T-helper 9 cell (primary cell): ENCODE results near the gene TBC1D23.
A peak's percentile ranks its signal among the peaks of the same experiment; 100 is the strongest.
"Not testable (repeated sequence)": the region's sequence is repeated elsewhere in the genome, so short reads cannot be mapped to it uniquely, and the experiment has no call there.

Source experiments
- DNase-seq: peaks from one replicate; pipeline ENCODE4 v3.0.0-alpha.2; 2020
- total RNA-seq, 2 donors: gene quantifications; one replicate each; lab custom pipeline; 2026; lab: John Stamatoyannopoulos, UW

The TBC1D23 gene
- 33.1 to 67.8 reads per million in 2 donors for total RNA-seq

DNA sequence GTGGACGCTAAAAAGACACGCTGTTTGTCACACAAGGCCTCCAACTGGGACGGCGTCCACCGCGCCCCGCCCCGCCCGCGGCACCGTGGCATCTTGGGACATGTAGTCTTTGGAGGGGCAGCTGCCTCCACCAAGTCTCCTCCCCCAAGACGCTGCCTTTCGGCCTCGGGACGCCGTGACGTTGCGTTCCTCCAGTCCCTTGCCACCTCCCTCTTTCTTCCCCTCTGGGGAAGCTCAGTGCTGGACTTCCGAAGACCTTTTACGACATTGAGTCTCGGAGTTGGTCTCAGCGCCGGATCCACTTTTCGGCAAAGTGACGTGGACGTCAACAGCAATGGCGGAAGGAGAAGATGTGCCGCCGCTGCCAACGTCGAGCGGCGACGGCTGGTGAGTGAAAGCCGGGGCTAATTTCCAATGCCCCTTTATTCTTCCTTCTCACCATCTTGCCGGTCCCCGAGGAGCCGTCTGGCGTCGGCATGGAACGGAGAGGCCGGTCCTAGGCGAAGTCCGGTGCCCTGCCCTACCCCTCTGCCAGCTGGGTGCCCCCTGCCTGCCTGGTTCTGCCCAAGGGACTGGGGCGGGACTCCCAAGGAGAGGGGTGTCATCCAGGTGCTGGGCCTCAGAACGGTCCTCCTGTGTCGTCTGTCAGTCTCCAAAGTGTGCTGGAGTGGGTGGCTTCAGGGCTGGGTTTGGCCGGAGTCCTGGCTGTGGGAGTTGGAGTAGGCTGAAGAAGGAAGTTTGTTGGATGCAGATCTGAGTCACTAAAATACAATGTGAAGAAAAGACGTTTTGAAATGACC, at the start of gene TBC1D23:
TBC1D23 (plus strand) TSS at position 308 of the 800 bp plus-strand sequence; CDS start at position 335, 27 bp downstream.
- DNase-seq, result peak; percentile 93

DNA sequence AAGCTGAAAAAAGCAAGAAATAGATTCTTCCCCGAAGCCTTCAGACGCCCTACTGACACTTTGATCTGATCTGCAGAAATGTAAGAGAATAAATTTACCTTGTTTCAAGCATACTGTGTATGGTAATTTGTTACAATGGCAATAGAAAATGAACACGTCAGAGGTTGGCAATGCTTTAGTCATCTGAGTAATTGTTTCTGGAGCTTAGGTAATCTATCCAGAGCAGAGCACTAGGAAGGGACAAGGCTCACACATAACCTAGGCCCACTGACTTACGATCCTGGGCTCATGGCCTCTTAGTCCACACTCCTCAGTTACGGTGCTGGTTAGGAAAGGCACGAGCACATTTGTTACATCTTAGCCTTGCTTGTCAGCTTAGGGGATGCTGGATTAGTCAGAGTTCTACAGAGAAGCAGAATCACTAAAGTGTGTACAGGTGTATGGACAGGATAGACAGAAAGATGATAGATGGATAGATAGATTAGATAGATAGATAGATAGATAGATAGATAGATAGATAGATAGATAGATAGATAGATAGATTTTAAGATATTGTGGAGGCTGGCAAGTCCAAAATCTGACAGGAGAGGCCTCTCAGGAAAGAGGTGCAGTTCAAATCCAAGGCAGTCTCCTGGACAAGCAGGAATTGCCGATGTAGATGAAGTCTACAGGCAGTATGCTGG, 46.8 kb upstream of the TBC1D23 start:
- no peak for DNase-seq

- no peak for DNase-seq
Observed at GRCh38 chr3:100214574-100214964, 46.2 kb upstream of the TBC1D23 start.

DNA sequence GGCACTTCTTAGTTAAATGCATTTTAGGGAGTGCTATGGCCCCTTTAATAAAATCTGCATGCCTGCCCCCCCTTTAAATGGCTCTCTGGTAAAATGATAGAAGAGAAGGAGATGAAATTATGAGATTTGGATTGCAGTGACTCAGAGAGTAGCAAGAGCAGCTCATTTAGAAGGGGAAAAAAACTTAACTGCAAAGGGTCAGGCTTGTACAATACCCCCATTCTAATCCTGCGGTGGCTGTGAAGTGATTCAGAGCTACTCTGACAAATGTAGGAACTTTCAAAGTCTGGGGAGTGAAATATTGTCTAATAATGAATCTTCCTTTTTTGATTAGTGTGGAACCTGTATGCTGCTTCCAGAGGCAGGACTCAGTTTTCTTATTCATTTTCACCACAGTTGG, 44.1 kb upstream of the TBC1D23 start:
- DNase-seq, result no peak

GRCh38 chr3:100221159-100221558, 39.6 kb upstream of the TBC1D23 start:
- no peak for DNase-seq

DNA sequence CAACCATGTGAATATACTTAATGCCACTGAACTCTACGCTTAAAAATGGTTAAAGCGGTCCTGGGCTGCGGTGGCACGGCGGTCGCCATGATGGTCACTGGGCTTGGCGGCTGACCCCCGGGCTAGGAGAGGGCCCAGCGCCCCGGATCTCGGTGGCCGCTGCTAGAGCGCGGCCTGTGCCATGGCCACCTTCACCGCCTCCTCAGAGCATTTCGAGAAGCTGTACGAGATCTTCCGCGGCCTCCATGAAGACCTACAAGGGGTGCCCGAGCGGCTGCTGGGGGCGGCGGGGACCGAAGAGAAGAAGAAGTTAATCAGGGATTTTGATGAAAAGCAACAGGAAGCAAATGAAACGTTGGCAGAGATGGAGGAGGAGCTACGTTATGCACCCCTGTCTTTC, 35.6 kb upstream of the TBC1D23 start:
- DNase-seq, result no peak

- DNase-seq, result no peak
Observed at GRCh38 chr3:100225883-100226282, 34.9 kb upstream of the TBC1D23 start.

GRCh38 chr3:100226712-100227429, 33.9 kb upstream of the TBC1D23 start:
- no peak for DNase-seq

- no peak for DNase-seq
Observed at GRCh38 chr3:100227511-100227921, 33.3 kb upstream of the TBC1D23 start.

DNA sequence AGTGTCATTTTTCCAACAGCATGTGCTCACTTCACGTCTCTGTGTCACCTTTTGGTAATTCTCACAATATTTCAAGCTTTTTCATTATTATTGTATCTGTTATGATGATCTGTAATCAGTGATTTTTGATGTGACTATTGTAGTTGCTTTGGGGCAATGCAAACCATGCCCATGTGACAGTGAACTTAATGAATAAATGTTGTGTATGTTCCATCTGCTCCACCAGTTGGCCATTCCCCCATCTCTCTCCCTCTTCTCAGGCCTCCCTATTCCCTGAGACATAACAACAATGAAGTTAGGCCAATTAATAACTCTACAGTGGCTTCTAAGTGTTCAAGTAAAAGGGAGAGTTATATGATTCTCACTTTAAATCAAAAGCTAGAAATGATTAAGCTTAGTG, 32.5 kb upstream of the TBC1D23 start:
- DNase-seq, result no peak

GRCh38 chr3:100229188-100229587, 31.6 kb upstream of the TBC1D23 start:
- not testable (repeated sequence) for DNase-seq

GRCh38 chr3:100230710-100231109, 30.1 kb upstream of the TBC1D23 start:
- no peak for DNase-seq

DNA sequence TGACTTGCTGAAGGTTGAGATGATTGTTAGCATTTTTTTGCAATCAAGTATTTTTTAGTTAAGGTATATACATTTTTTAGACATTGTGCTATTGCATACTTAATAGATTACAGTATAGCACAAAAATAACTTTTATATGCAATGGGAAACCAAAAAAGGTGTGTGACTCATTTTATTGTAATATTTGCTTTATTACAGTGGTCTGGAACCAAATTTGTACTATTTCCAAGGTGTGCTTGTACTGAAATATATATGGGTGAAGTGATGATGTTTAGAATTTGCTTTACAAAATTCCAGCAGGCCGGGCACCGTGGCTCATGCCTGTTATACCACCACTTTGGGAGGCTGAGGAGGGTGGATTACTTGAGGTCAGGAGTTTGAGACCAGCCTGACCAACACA, 29.1 kb upstream of the TBC1D23 start:
- no peak for DNase-seq

GRCh38 chr3:100234364-100234763, 26.4 kb upstream of the TBC1D23 start:
- no peak for DNase-seq

GRCh38 chr3:100238599-100238998, 22.2 kb upstream of the TBC1D23 start:
- no peak for DNase-seq

DNA sequence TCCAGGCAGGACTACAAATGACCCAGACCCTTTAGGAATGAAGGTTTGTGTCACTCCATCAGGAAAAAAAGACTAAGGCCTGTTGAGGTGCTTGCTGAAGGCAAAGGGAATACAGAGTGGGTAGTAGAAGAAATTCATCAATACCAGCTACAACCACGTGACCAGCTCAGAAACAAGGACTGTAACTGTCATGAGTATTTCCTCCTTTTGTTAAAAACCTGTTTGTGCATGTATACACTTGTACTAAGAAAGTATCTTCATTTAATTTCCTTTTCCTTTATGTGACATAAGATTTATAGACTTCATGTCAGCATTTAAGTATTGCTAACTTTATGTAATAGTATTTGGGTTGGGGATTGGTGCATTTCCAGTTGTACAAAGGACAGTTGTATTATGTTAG, 18.3 kb upstream of the TBC1D23 start:
- DNase-seq, result not testable (repeated sequence)

- no peak for DNase-seq
Observed at GRCh38 chr3:100244264-100244663, 16.5 kb upstream of the TBC1D23 start.

- DNase-seq, result no peak
Observed at GRCh38 chr3:100245136-100245535, 15.7 kb upstream of the TBC1D23 start.

DNA sequence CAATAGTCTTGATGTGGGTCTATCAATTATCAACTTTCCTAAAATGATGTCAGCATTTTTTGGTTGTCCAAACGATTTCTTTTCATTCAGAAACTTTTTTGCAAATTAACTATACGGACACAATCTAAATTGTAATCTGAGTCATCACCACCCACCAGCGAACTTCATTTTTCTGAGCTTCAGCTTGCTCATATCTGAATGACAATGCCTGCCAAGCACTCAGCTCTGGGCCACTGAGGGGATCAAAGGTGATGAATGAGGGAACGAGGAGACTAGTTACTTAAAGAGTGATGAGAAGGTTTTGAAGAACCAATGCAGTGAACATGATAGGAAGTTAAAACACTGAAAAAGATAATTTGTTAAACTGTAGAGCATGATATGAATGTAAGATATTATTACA, 14.9 kb upstream of the TBC1D23 start:
- DNase-seq, result no peak

DNA sequence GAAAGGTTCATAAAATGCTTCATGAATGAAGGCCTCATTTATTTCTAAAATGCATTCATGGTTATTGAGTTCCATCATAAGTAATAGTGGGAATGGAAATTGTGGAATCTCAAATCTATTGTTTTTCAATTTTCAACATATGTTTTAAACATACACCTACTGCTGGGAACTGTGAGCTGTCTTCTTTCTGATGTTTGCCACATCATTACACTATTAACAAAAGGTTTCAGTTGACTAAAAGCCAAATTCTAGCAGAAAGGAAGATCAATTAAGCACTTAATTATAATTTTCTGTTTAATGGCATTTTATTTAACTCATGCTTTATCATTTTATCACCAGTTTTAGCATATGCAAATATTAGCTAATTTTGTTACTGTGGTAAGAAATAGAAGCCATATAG, 13.8 kb upstream of the TBC1D23 start:
- DNase-seq, result no peak

GRCh38 chr3:100252001-100252400, 8.8 kb upstream of the TBC1D23 start:
- no peak for DNase-seq

- DNase-seq, result no peak
Observed at GRCh38 chr3:100254168-100254777, 6.5 kb upstream of the TBC1D23 start.

DNA sequence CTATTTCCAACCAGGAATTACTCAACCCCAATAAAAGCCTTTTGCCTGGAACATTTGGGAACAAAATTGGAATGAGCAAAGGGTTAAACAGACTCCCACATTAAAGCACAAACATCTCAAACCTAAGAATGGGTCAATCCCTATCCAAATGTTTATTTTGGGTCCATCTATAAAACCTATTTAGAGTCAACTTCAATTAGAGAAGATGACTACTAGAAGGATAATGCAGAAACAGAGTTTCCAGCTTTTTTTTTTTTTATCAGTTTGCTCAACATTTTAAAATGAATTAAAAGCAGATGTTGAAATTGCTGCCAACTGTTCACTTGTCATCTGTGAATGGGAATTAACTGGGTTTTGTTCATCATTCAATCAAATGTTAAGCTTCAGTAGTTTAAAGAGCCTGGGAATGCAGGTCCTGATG, 4.1 kb upstream of the TBC1D23 start:
- DNase-seq, result no peak
